AG09319 (cell line): ENCODE results near the gene JUND.
A peak's percentile ranks its signal among the peaks of the same experiment; 100 is the strongest.

ENCODE experiments used
- DNase-seq: peaks from one replicate; pipeline ENCODE4 v3.0.0-alpha.2; 2010; ENCODE audit warnings: low read depth; ENCODE audit errors: extremely low read depth
- CTCF ChIP-seq: IDR thresholded peaks from 2 replicates; pipeline ENCODE4 v1.5.1; 2011; ENCODE audit warnings: low read depth, mild to moderate bottlenecking, inconsistent platforms, low read length, moderate library complexity

Gene JUND

GRCh38 chr19:18257503-18258470 is 23.6 kb downstream of the JUND start:
- no peak for DNase-seq
- TF ChIP-seq CTCF, result no peak

- no peak for TF ChIP-seq CTCF
- DNase-seq, result no peak
Measured at GRCh38 chr19:18254546-18255503, 26.6 kb downstream of the JUND start.

- TF ChIP-seq CTCF, result no peak
- no peak for DNase-seq
Measured at GRCh38 chr19:18253716-18254115, 27.7 kb downstream of the JUND start.

- no peak for DNase-seq
- no peak for TF ChIP-seq CTCF
Measured at GRCh38 chr19:18253130-18253529, 28.3 kb downstream of the JUND start.

GRCh38 chr19:18252370-18252717 is 29.1 kb downstream of the JUND start:
- no peak for DNase-seq
- TF ChIP-seq CTCF, result no peak

- peak; percentile 23 for DNase-seq
- TF ChIP-seq CTCF, result peak; percentile 87
Measured at GRCh38 chr19:18251587-18252369, 29.6 kb downstream of the JUND start.
